Ishikawa (cell line): ENCODE data around the gene ZNF687.

ENCODE experiments used
- CEBPB ChIP-seq: IDR thresholded peaks from 2 replicates; pipeline ENCODE4 v1.6.1; 2012
- CREB1 ChIP-seq: IDR thresholded peaks from 2 replicates; pipeline ENCODE4 v1.6.1; 2012; ENCODE audit warnings: low read depth
- EGR1 ChIP-seq: IDR thresholded peaks from 2 replicates; pipeline ENCODE4 v1.6.1; 2012
- EP300 ChIP-seq: IDR thresholded peaks from 2 replicates; pipeline ENCODE4 v1.6.1; 2012; ENCODE audit warnings: borderline replicate concordance
- FOXM1 ChIP-seq: IDR thresholded peaks from 2 replicates; pipeline ENCODE4 v1.6.1; 2012; ENCODE audit warnings: low read depth, borderline replicate concordance
- MAX ChIP-seq: IDR thresholded peaks from 2 replicates; pipeline ENCODE4 v1.6.1; 2012
- NFIC ChIP-seq: IDR thresholded peaks from 2 replicates; pipeline ENCODE4 v1.6.1; 2012
- RAD21 ChIP-seq: IDR thresholded peaks from 2 replicates; pipeline ENCODE4 v1.6.1; 2012; ENCODE audit warnings: low read depth
- REST ChIP-seq: IDR thresholded peaks from 2 replicates; pipeline ENCODE4 v1.6.1; 2012; ENCODE audit warnings: low read depth, mild to moderate bottlenecking
- TAF1 ChIP-seq: IDR thresholded peaks from 2 replicates; pipeline ENCODE4 v1.6.1; 2012; ENCODE audit warnings: low read depth, mild to moderate bottlenecking
- TCF12 ChIP-seq: IDR thresholded peaks from 2 replicates; pipeline ENCODE4 v1.6.1; 2012; ENCODE audit warnings: low read depth
- TEAD4 ChIP-seq: IDR thresholded peaks from 2 replicates; pipeline ENCODE4 v1.6.1; 2012
- USF1 ChIP-seq: IDR thresholded peaks from 2 replicates; pipeline ENCODE4 v1.6.1; 2012
- YY1 ChIP-seq: IDR thresholded peaks from 2 replicates; pipeline ENCODE4 v1.6.1; 2012; ENCODE audit warnings: low read depth
- ZBTB7A ChIP-seq: IDR thresholded peaks from 2 replicates; pipeline ENCODE4 v1.6.1; 2012; ENCODE audit warnings: low read depth

Gene ZNF687

GRCh38 chr1:151289991-151290708 lies 8.1 kb downstream of the ZNF687 start:
- TF ChIP-seq USF1 (no peak), TAF1 (no peak), EP300 (no peak), REST (no peak), TCF12 (no peak), EGR1 (no peak), TEAD4 (no peak), NFIC (no peak)

- TF ChIP-seq REST (no peak), CREB1 (no peak), USF1 (no peak), MAX (no peak), YY1 (no peak), CEBPB (no peak), EP300 (no peak), TAF1 (no peak), RAD21 (no peak), TEAD4 (no peak), NFIC (no peak), FOXM1 (no peak)
Observed at GRCh38 chr1:151290709-151291303, 8.7 kb downstream of the ZNF687 start.

- TF ChIP-seq TEAD4, result no peak
Observed at GRCh38 chr1:151292207-151293030, 10.3 kb downstream of the ZNF687 start.

GRCh38 chr1:151293093-151293492 lies 11.0 kb downstream of the ZNF687 start:
- TF ChIP-seq FOXM1, result no peak
- TF ChIP-seq TAF1, result no peak
- no peak for TF ChIP-seq ZBTB7A

GRCh38 chr1:151294742-151295462 lies 12.8 kb downstream of the ZNF687 start:
- no peak for TF ChIP-seq TCF12
- TF ChIP-seq ZBTB7A, result no peak
- TF ChIP-seq RAD21, result no peak
- no peak for TF ChIP-seq USF1
- no peak for TF ChIP-seq EGR1
- TF ChIP-seq MAX, result no peak
- no peak for TF ChIP-seq REST
- no peak for TF ChIP-seq EP300
- TF ChIP-seq CREB1, result no peak
- TF ChIP-seq FOXM1, result no peak
